HG03439 (cell line): ENCODE results near the gene APBB2.

Experiments
- ATAC-seq: cut with Tn5 transposase; IDR thresholded peaks from one replicate; pipeline ENCODE4 v1.9.1; 2021; ENCODE audit warnings: mild to moderate bottlenecking, moderate library complexity; ENCODE audit not compliant: unreplicated experiment

APBB2 gene

GRCh38 chr4:40991908-40992307 lies 222.4 kb downstream of the APBB2 start:
- ATAC-seq, result peak; percentile 47

- no peak for ATAC-seq
Observed at GRCh38 chr4:40990899-40991265, 223.5 kb downstream of the APBB2 start.

- ATAC-seq, result no peak
Observed at GRCh38 chr4:40990236-40990898, 224.0 kb downstream of the APBB2 start.

GRCh38 chr4:40987151-40987550 lies 227.2 kb downstream of the APBB2 start:
- ATAC-seq, result no peak

- no peak for ATAC-seq
Observed at GRCh38 chr4:40986375-40986774, 228.0 kb downstream of the APBB2 start.

GRCh38 chr4:40984051-40984450 lies 230.3 kb downstream of the APBB2 start:
- ATAC-seq, result no peak

GRCh38 chr4:40980318-40980883 lies 233.9 kb downstream of the APBB2 start:
- no peak for ATAC-seq

- ATAC-seq, result no peak
Observed at GRCh38 chr4:40978548-40978947, 235.8 kb downstream of the APBB2 start.

GRCh38 chr4:40976343-40976742 lies 238.0 kb downstream of the APBB2 start:
- ATAC-seq, result peak; percentile 53

GRCh38 chr4:40972722-40973121 lies 241.6 kb downstream of the APBB2 start:
- no peak for ATAC-seq

GRCh38 chr4:40971338-40971737 lies 243.0 kb downstream of the APBB2 start:
- ATAC-seq, result no peak

GRCh38 chr4:40969501-40969900 lies 244.8 kb downstream of the APBB2 start:
- ATAC-seq, result no peak

- ATAC-seq, result no peak
Observed at GRCh38 chr4:40967550-40967949, 246.8 kb downstream of the APBB2 start.

GRCh38 chr4:40966091-40966490 lies 248.3 kb downstream of the APBB2 start:
- no peak for ATAC-seq

- ATAC-seq, result no peak
Observed at GRCh38 chr4:40963897-40964478, 250.4 kb downstream of the APBB2 start.

GRCh38 chr4:40962551-40963180 lies 251.7 kb downstream of the APBB2 start:
- no peak for ATAC-seq

- no peak for ATAC-seq
Observed at GRCh38 chr4:40960941-40961340, 253.4 kb downstream of the APBB2 start.

- no peak for ATAC-seq
Observed at GRCh38 chr4:40957281-40957680, 257.1 kb downstream of the APBB2 start.

GRCh38 chr4:40956721-40957255 lies 257.6 kb downstream of the APBB2 start:
- ATAC-seq, result no peak

- ATAC-seq, result no peak
Observed at GRCh38 chr4:40954088-40954668, 260.2 kb downstream of the APBB2 start.

GRCh38 chr4:40953283-40954087 lies 260.9 kb downstream of the APBB2 start:
- no peak for ATAC-seq
